Measurements from ENCODE around the gene CACNA2D2.

Gene CACNA2D2

GRCh38 chr3:50382722-50383121, 120.7 kb downstream of the CACNA2D2 start:
- Histone ChIP-seq H3K4me1 (ENCODE audit: low read length) (no peaks in the 10 kb centered on the region), H3K4me3 (ENCODE audit: low read length) (no peak overlapping the region), H3K79me2 (ENCODE audit: low read length) (no peaks in the 10 kb centered on the region), H3K9me2 (replicated peaks; ENCODE audit: insufficient read depth, low read length) (no peaks in the 10 kb centered on the region), H3K36me3 (replicated peaks; ENCODE audit: insufficient read depth, low read length) (no peaks in the 10 kb centered on the region), H3K4me2 (ENCODE audit: low read depth, low read length) (no peak overlapping the region), H3K9ac (ENCODE audit: low read length) (no peak overlapping the region), H2AFZ (ENCODE audit: low read length) (no peak overlapping the region), H3K9me3 (replicated peaks; ENCODE audit: insufficient read depth, low read length) (no peaks in the 10 kb centered on the region), H3F3A (ENCODE audit: insufficient read depth, low read length) (no peaks in the 10 kb centered on the region), H4K20me1 (ENCODE audit: insufficient read depth, low read length) (no peaks in the 10 kb centered on the region), H3K27me3 (replicated peaks; ENCODE audit: insufficient read depth, low read length) (peaks cover 74% of the 10 kb centered on the region), H3K27ac (ENCODE audit: low read length) (no peak overlapping the region)
- DNase-seq: no peak
- TF ChIP-seq CTCF (IDR thresholded peaks at IDR 0.05; ENCODE audit: low read length) (no peak), EZH2 (optimal IDR thresholded peaks at IDR 0.05; ENCODE audit: low read depth, low read length) (no peak), EZH2phosphoT487 (IDR thresholded peaks at IDR 0.05; ENCODE audit: low read length) (no peak)

GRCh38 chr3:50381383-50381782, 122.1 kb downstream of the CACNA2D2 start:
- H3K9me2 ChIP-seq (replicated peaks; ENCODE audit: insufficient read depth, low read length): no peaks in the 10 kb centered on the region
- DNase-seq: no peak

GRCh38 chr3:50380405-50381085, 122.9 kb downstream of the CACNA2D2 start:
- TF ChIP-seq EZH2phosphoT487 (IDR thresholded peaks at IDR 0.05; ENCODE audit: low read length): no peak
- TF ChIP-seq CTCF (IDR thresholded peaks at IDR 0.05; ENCODE audit: low read length): no peak
- no peak for TF ChIP-seq EZH2 (optimal IDR thresholded peaks at IDR 0.05; ENCODE audit: low read depth, low read length)
- no peak overlapping the region for H3K27ac ChIP-seq (ENCODE audit: low read length)
- no peaks in the 10 kb centered on the region for H3K9me2 ChIP-seq (replicated peaks; ENCODE audit: insufficient read depth, low read length)
- no peaks in the 10 kb centered on the region for H3K79me2 ChIP-seq (ENCODE audit: low read length)
- no peak for DNase-seq
- H3K9me3 ChIP-seq (replicated peaks; ENCODE audit: insufficient read depth, low read length): no peaks in the 10 kb centered on the region
- no peaks in the 10 kb centered on the region for H3K4me1 ChIP-seq (ENCODE audit: low read length)
- H3K27me3 ChIP-seq (replicated peaks; ENCODE audit: insufficient read depth, low read length): peaks cover 56% of the 10 kb centered on the region
- H2AFZ ChIP-seq (ENCODE audit: low read length): no peak overlapping the region
- H3K4me2 ChIP-seq (ENCODE audit: low read depth, low read length): no peak overlapping the region
- H3K4me3 ChIP-seq (ENCODE audit: low read length): no peak overlapping the region
- no peaks in the 10 kb centered on the region for H4K20me1 ChIP-seq (ENCODE audit: insufficient read depth, low read length)
- H3K9ac ChIP-seq (ENCODE audit: low read length): no peak overlapping the region
- no peaks in the 10 kb centered on the region for H3F3A ChIP-seq (ENCODE audit: insufficient read depth, low read length)
- no peaks in the 10 kb centered on the region for H3K36me3 ChIP-seq (replicated peaks; ENCODE audit: insufficient read depth, low read length)

More at GRCh38 chr3:50381383-50381782, 122.1 kb downstream of the CACNA2D2 start:
- H3K4me3 ChIP-seq (ENCODE audit: low read length): no peak overlapping the region
- no peaks in the 10 kb centered on the region for H4K20me1 ChIP-seq (ENCODE audit: insufficient read depth, low read length)
- no peaks in the 10 kb centered on the region for H3F3A ChIP-seq (ENCODE audit: insufficient read depth, low read length)
- no peak overlapping the region for H3K4me2 ChIP-seq (ENCODE audit: low read depth, low read length)
- no peaks in the 10 kb centered on the region for H3K4me1 ChIP-seq (ENCODE audit: low read length)
- no peaks in the 10 kb centered on the region for H3K9me3 ChIP-seq (replicated peaks; ENCODE audit: insufficient read depth, low read length)
- H3K27me3 ChIP-seq (replicated peaks; ENCODE audit: insufficient read depth, low read length): peaks cover 61% of the 10 kb centered on the region
- H3K27ac ChIP-seq (ENCODE audit: low read length): no peak overlapping the region
- TF ChIP-seq EZH2phosphoT487 (IDR thresholded peaks at IDR 0.05; ENCODE audit: low read length) (no peak), CTCF (IDR thresholded peaks at IDR 0.05; ENCODE audit: low read length) (no peak), EZH2 (optimal IDR thresholded peaks at IDR 0.05; ENCODE audit: low read depth, low read length) (no peak)
- H2AFZ ChIP-seq (ENCODE audit: low read length): no peak overlapping the region
- no peaks in the 10 kb centered on the region for H3K79me2 ChIP-seq (ENCODE audit: low read length)
- H3K36me3 ChIP-seq (replicated peaks; ENCODE audit: insufficient read depth, low read length): no peaks in the 10 kb centered on the region
- no peak overlapping the region for H3K9ac ChIP-seq (ENCODE audit: low read length)
